SK-N-SH (cell line): ENCODE results near the gene ARHGEF17. TPM values are rescaled to one million over a fixed set of nuclear protein-coding genes. Genes with fewer than 3 reads are reported as not detected.

Experiments
- CTCF ChIA-PET: fragments of 300-600, 350-600 bp; formaldehyde crosslinking; extraction: SDS; loops from one replicate; lab custom pipeline; 2021; lab: Yijun Ruan, JAX
- POLR2A ChIA-PET: fragments of 350-600 bp; sonication (Branson Sonifier 250); formaldehyde crosslinking; extraction: SDS; loops from one replicate; lab custom pipeline; 2020; ENCODE audit warnings: antibody characterized with exemption, inconsistent platforms; lab: Yijun Ruan, JAX
- DNase-seq: peaks from one replicate; pipeline ENCODE4 v3.0.0; 2012
- H2AFZ ChIP-seq: fragments of 200-600 bp; sonication (generic); 2 replicates; pipeline ENCODE4 v1.8.1; 2016; ENCODE audit warnings: antibody characterized with exemption, mild to moderate bottlenecking, low read depth
- H3F3A ChIP-seq: fragments of 200-600 bp; sonication (generic); replicated peaks from 2 replicates; pipeline ENCODE3; 2016; ENCODE audit warnings: antibody characterized with exemption, mild to moderate bottlenecking; ENCODE audit not compliant: insufficient read depth
- H3K27ac ChIP-seq, 2 experiments: fragments of 200-500 bp in 1 of 2; fragments of 200-600 bp in 1 of 2; sonication (Bioruptor generic) in 1 of 2; sonication (generic), shearing (Covaris generic) in 1 of 2; 2 replicates each; pipeline versions ENCODE4 v1.5.1 to v1.6.1; 2014 to 2016; ENCODE audit warnings: low read depth in 2 of 2, inconsistent platforms in 1 of 2, low read length in 1 of 2, mild to moderate bottlenecking in 1 of 2, mixed read lengths in 1 of 2
- H3K27me3 ChIP-seq: fragments of 200-600 bp; sonication (generic), shearing (Covaris generic); 2 replicates; pipeline ENCODE4 v1.6.1; 2016; ENCODE audit warnings: mixed run types; ENCODE audit not compliant: insufficient read depth
- H3K36me3 ChIP-seq, 2 experiments: fragments of 200-500 bp in 1 of 2; fragments of 200-600 bp in 1 of 2; sonication (Bioruptor generic) in 1 of 2; sonication (generic) in 1 of 2; replicated peaks in 1 of 2; 2 replicates each; pipeline versions ENCODE3 to v1.5.1; 2014 to 2016; ENCODE audit warnings: low read length in 1 of 2, mild to moderate bottlenecking in 1 of 2; ENCODE audit not compliant: insufficient read depth in 2 of 2, control insufficient read depth in 1 of 2
- H3K4me1 ChIP-seq, 2 experiments: fragments of 200-500 bp in 1 of 2; fragments of 200-600 bp in 1 of 2; sonication (Bioruptor generic) in 1 of 2; sonication (generic), shearing (Covaris generic) in 1 of 2; 2 replicates each; pipeline versions ENCODE4 v1.5.1 to v1.6.1; 2014 to 2016; ENCODE audit warnings: low read depth in 1 of 2, low read length in 1 of 2, mixed run types in 1 of 2; ENCODE audit not compliant: insufficient read depth in 2 of 2, control insufficient read depth in 1 of 2
- H3K4me2 ChIP-seq: fragments of 200-600 bp; sonication (generic), shearing (Covaris generic); 2 replicates; pipeline ENCODE4 v1.6.1; 2017; ENCODE audit warnings: mixed run types
- H3K4me3 ChIP-seq, 2 experiments: fragments of 200-500 bp in 1 of 2; fragments of 200-600 bp in 1 of 2; sonication (Bioruptor generic) in 1 of 2; sonication (generic), shearing (Covaris generic) in 1 of 2; 2 replicates each; pipeline versions ENCODE4 v1.5.1 to v1.8.1; 2014 to 2016; ENCODE audit warnings: low read depth in 2 of 2, inconsistent platforms in 1 of 2, low read length in 1 of 2, mild to moderate bottlenecking in 1 of 2, mixed read lengths in 1 of 2, moderate library complexity in 1 of 2
- H3K79me2 ChIP-seq: fragments of 200-600 bp; sonication (generic); 2 replicates; pipeline ENCODE4 v1.8.1; 2017; ENCODE audit warnings: mild to moderate bottlenecking; ENCODE audit not compliant: insufficient read depth
- H3K9ac ChIP-seq: fragments of 200-600 bp; sonication (generic); 2 replicates; pipeline ENCODE4 v1.6.1; 2017; ENCODE audit warnings: mixed run types
- H3K9me2 ChIP-seq: fragments of 200-600 bp; sonication (generic); 2 replicates; pipeline ENCODE4 v1.6.1; 2017; ENCODE audit warnings: mixed run types
- H3K9me3 ChIP-seq: fragments of 200-600 bp; sonication (generic); 2 replicates; pipeline ENCODE4 v1.6.1; 2017; ENCODE audit warnings: mixed run types, mild to moderate bottlenecking, moderate library complexity
- H4K20me1 ChIP-seq: fragments of 200-600 bp; sonication (generic); 2 replicates; pipeline ENCODE4 v1.6.1; 2017; ENCODE audit warnings: mild to moderate bottlenecking, mixed run types; ENCODE audit not compliant: insufficient read depth
- FOSL2 ChIP-seq: IDR thresholded peaks from 2 replicates; pipeline ENCODE4 v1.4.0; 2012; ENCODE audit warnings: low read depth, mild to moderate bottlenecking, moderate library complexity, borderline replicate concordance
- IRF3 ChIP-seq: fragments of 150-350 bp; IDR thresholded peaks from 2 replicates; pipeline ENCODE4 v1.6.1; 2016; ENCODE audit warnings: mild to moderate bottlenecking, low read depth, low read length
- RAD21 ChIP-seq: IDR thresholded peaks from 2 replicates; pipeline ENCODE4 v1.6.1; 2012; ENCODE audit warnings: mild to moderate bottlenecking, low read length
- SMC3 ChIP-seq: IDR thresholded peaks from 2 replicates; pipeline ENCODE4 v1.6.1; 2012; ENCODE audit warnings: low read depth, low read length, improper control_type of control experiment
- TCF12 ChIP-seq: IDR thresholded peaks from 2 replicates; pipeline ENCODE4 v1.4.0; 2012
- TEAD4 ChIP-seq: IDR thresholded peaks from 2 replicates; pipeline ENCODE4 v1.4.0; 2012; ENCODE audit warnings: mild to moderate bottlenecking, borderline replicate concordance; ENCODE audit not compliant: insufficient read depth
- USF2 ChIP-seq: fragments of 150-350 bp; IDR thresholded peaks from 2 replicates; pipeline ENCODE4 v1.6.1; 2017; ENCODE audit warnings: antibody characterized with exemption, low read length, low read depth, borderline replicate concordance
- WGBS: methylation state at CpG from one replicate; pipeline ENCODE4 v1.1.6; 2017; ENCODE audit warnings: low lambda C conversion rate; 5-methylcytosine and 5-hydroxymethylcytosine counted together
- polyA plus RNA-seq, 3 experiments: library from polyadenylated mRNA; depleted of rRNA; stranded (reverse); fragments of >200 nt; gene quantifications; 2 replicates each; pipeline ENCODE4 v1.2.3, GENCODE V29; 2012
- TF ChIP-seq, protein P1 (sequence below): IDR thresholded peaks from 2 replicates; pipeline ENCODE4 v1.4.0; 2012; ENCODE audit warnings: low read depth
- TF ChIP-seq, protein P2 (sequence below): IDR thresholded peaks from 2 replicates; pipeline ENCODE4 v1.6.1; 2012; ENCODE audit warnings: mild to moderate bottlenecking, low read depth, low read length, moderate library complexity

Gene ARHGEF17
- polyA plus RNA-seq, 1 of the 3 experiments (the other 2 are of a cell fraction), result 45.9 TPM

DNA sequence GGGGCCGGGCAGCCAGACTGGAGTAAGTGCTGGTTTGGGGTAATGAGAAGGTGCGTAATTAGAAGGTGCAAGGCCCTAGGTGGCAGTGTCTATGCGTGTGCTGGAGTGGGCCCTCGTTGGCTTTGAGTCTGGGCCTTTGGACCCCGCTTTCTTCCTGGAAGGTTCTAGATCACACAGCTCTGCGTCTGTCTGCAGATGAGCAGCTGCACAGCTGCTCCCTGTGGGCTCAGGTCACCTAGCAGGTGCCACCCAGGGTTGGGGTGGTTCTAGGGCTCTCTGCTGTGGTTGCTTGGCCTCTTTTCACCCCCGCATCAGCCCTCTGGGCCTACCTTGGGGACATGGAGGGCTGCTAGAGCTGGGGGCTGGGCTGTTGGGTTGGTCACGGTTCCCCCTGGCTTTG is 78.5 kb downstream of the ARHGEF17 start (continued):
- TF ChIP-seq IRF3, result no peak

GRCh38 chr11:73387594-73388264 is 79.7 kb downstream of the ARHGEF17 start:
- Histone ChIP-seq H3K79me2 (peaks cover 43% of the 10 kb centered on the region), H3K27me3 (no peaks in the 10 kb centered on the region), H3K36me3 (no peaks in the 10 kb centered on the region), H3K9ac (no peak overlapping the region), H3K4me1 (peaks cover 15 to 24% of the 10 kb centered on the region in 2 experiments; a peak in 2 of 4 replicates), H3K4me3 (no peak overlapping the region), H3K27ac (peak overlapping the region in 1 of 2 experiments; percentile 19; a peak in 1 of 4 replicates), H3K9me3 (no peaks in the 10 kb centered on the region), H2AFZ (no peak overlapping the region), H3F3A (no peaks in the 10 kb centered on the region), H3K4me2 (no peak overlapping the region), H3K9me2 (no peaks in the 10 kb centered on the region), H4K20me1 (peaks cover 12% of the 10 kb centered on the region; the same call in 1 of the 2 replicates)
- WGBS, result 95% methylated on average over 9 of the region's 21 CpGs
- TF ChIP-seq TEAD4 (no peak), SMC3 (no peak), TCF12 (no peak), RAD21 (no peak), FOSL2 (no peak)
- TF ChIP-seq, protein P1, sequence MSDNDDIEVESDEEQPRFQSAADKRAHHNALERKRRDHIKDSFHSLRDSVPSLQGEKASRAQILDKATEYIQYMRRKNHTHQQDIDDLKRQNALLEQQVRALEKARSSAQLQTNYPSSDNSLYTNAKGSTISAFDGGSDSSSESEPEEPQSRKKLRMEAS, result no peak
- no peak for DNase-seq
- ChIA-PET CTCF (interaction anchor here (0.8 to 10.0 kb wide), 6 partner anchors 8 to 274 kb away, joined by 3 to 144 read pairs (median 7); no protein-coding TSS in a partner anchor), POLR2A (no interaction called here)

DNA sequence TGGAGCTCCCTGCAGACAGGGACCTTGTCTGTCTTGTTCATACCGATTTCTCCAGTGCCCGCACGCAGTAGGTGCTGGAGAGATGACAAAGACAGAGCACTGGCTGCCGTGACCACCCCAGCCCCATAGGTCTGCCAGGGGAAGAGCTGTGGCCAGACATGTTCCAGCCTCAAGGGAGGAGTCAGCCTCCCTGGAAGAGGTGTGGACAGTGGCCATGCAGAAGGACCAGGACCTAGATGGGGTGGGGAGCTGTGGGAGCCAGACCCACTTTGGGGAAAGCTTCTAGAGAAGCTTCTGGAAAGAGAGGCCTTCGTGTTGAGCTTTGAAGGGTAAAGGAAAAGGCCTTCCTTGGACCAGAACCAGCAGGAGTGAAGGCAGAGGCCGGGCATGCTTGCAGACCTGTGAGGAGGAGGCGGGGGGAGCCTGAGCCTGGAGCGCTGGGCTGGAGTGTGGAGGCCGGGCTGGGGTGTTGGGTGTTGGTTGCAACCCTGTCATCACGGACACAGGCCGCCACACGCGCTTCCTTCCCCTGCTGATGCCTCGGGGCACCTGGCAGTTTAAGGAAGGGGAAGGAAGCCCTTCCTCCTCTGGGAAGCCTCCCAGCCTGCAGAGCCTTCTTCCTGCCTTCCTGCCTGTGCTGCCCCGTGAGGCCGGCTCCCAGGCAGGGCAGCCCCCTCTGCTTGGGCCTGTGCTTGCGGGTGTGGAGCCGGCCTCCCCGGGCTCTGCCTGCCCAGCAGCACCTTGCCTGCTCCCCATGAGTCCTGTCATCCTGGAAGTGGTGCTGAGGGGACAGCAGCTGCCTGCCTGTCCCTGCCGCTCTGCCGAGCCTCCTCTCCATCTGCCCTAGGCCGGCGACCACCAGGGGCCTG is 80.4 kb downstream of the ARHGEF17 start:
- H2AFZ ChIP-seq, result no peak overlapping the region
- no peak for DNase-seq
- no peaks in the 10 kb centered on the region for H3F3A ChIP-seq
- no peak overlapping the region for H3K4me3 ChIP-seq
- no peaks in the 10 kb centered on the region for H3K27me3 ChIP-seq
- POLR2A ChIA-PET, result no interaction called here
- CTCF ChIA-PET, result interaction anchor here (0.7 to 10.0 kb wide), 12 partner anchors 9 to 273 kb away, joined by 3 to 144 read pairs (median 5); no protein-coding TSS in a partner anchor
- no peaks in the 10 kb centered on the region for H3K9me2 ChIP-seq
- peaks cover 12% of the 10 kb centered on the region; the same call in 1 of the 2 replicates for H4K20me1 ChIP-seq
- H3K4me2 ChIP-seq, result no peak overlapping the region
- TF ChIP-seq, protein P2, sequence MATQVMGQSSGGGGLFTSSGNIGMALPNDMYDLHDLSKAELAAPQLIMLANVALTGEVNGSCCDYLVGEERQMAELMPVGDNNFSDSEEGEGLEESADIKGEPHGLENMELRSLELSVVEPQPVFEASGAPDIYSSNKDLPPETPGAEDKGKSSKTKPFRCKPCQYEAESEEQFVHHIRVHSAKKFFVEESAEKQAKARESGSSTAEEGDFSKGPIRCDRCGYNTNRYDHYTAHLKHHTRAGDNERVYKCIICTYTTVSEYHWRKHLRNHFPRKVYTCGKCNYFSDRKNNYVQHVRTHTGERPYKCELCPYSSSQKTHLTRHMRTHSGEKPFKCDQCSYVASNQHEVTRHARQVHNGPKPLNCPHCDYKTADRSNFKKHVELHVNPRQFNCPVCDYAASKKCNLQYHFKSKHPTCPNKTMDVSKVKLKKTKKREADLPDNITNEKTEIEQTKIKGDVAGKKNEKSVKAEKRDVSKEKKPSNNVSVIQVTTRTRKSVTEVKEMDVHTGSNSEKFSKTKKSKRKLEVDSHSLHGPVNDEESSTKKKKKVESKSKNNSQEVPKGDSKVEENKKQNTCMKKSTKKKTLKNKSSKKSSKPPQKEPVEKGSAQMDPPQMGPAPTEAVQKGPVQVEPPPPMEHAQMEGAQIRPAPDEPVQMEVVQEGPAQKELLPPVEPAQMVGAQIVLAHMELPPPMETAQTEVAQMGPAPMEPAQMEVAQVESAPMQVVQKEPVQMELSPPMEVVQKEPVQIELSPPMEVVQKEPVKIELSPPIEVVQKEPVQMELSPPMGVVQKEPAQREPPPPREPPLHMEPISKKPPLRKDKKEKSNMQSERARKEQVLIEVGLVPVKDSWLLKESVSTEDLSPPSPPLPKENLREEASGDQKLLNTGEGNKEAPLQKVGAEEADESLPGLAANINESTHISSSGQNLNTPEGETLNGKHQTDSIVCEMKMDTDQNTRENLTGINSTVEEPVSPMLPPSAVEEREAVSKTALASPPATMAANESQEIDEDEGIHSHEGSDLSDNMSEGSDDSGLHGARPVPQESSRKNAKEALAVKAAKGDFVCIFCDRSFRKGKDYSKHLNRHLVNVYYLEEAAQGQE, result 0 out of 2 replicates have a peak, but pooled peaks have one; percentile 27
- TF ChIP-seq USF2, result no peak
- TF ChIP-seq, all 33 proteins: peak for 1
- Histone ChIP-seq H3K36me3 (no peaks in the 10 kb centered on the region), H3K9ac (no peak overlapping the region), H3K27ac (peak overlapping the region in 1 of 2 experiments; percentile 19; a peak in 1 of 4 replicates), H3K79me2 (peaks cover 43% of the 10 kb centered on the region), H3K9me3 (no peaks in the 10 kb centered on the region), H3K4me1 (peaks cover 11 to 21% of the 10 kb centered on the region in 2 experiments; a peak in 2 of 4 replicates)
- WGBS, result 91% methylated on average over 10 of the region's 23 CpGs
